NCI-H526 treated with DMSO at 0.1 percent for 48 hours (cell line): ENCODE results near the gene MRPL55.
A peak's percentile ranks its signal among the peaks of the same experiment; 100 is the strongest.
"Not testable (repeated sequence)": the region's sequence is repeated elsewhere in the genome, so short reads cannot be mapped to it uniquely, and the experiment has no call there.

Experiments used
- DNase-seq: peaks from one replicate; lab custom pipeline; 2025; lab: John Stamatoyannopoulos, UW

MRPL55 gene

GRCh38 chr1:228122921-228123441 is 13.9 kb upstream of the MRPL55 start:
- no peak for DNase-seq

DNA sequence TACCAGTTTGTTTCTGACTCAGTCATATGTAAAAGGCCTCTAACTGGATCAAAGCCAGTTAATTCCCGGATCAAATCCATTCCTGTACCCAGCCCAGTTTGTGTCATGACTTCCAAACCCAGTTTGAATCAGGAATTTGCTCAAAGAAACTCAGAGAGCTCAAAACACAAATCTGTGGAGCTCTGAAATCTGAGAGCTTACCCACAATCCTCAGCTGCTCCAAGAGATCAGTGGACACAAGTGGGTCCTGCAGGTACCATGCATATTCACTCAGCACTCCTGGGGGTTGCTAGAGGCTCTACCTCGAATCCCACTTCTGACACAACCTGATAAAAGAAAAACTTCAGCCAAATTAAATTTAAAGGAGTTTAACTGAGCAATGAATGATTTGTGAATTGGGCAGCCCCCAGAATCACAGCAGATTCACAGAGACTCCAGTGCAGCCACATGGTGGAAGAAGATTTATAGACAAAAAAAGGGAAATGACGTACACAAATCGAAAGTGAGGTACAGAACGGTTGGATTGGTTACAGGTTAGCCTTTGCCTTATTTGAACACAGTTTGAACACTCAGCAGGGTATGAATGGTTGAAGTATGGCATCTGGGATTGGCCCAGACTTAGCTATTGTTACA is 11.9 kb upstream of the MRPL55 start:
- no peak for DNase-seq

GRCh38 chr1:228120351-228120750 is 11.3 kb upstream of the MRPL55 start:
- DNase-seq: no peak

GRCh38 chr1:228118040-228118439 is 8.9 kb upstream of the MRPL55 start:
- DNase-seq: no peak

DNA sequence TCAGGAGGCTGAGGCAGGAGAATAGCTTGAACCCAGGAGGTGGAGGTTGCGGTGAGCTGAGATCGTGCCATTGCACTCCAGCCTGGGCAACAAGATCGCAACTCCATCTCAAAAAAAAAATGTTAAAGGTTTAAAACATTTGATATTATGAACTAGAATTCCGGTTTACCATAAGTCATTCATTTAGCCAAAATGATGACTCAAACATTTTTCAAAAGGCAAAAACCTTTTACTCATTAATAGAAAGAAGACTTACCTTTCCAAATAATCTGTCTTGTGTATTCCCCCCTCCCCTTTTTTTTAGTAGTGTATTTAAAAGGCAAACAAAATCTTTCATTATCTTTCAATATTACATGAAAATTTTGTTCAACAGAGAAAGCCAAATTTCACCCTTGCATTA is 8.2 kb upstream of the MRPL55 start:
- no peak for DNase-seq

DNA sequence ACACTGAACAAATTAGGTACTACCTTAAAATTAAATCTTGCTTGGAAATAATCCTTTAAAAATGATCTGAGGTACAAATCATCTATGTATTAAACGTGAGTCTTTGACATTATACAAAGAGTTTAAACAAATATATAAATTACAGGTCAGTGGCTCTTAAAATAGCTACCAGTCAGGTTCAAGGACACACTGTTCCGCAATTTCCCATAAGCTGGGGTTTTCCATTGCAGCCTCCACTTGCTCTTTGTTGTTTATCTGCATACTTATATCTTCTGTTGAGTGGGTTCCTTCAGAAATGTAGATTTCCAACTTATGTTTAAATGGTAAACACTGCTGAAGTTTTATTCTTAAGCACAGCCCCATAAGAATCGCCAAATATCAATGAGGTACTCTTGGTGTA is 5.7 kb upstream of the MRPL55 start:
- no peak for DNase-seq

- no peak for DNase-seq
Observed at GRCh38 chr1:228112617-228113016, 3.5 kb upstream of the MRPL55 start.

DNA sequence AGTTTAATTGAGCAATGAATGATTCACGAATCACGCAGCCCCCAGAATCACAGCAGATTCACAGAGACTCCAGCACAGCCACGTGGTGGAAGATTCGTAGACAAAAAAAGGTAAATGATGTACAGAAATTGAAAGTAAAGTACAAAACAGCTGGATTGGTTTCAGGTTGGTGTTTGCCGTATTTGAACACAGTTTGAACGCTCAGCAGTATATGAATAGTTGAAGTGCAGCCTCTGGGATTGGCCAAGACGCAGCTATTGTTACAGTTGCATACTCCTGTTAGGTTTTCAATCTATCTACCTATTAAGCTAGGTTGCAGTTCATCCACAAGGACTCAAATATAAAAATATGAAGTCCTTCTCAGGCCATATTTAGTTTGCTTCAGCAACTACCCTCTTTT is 3.1 kb upstream of the MRPL55 start:
- DNase-seq: no peak

DNA sequence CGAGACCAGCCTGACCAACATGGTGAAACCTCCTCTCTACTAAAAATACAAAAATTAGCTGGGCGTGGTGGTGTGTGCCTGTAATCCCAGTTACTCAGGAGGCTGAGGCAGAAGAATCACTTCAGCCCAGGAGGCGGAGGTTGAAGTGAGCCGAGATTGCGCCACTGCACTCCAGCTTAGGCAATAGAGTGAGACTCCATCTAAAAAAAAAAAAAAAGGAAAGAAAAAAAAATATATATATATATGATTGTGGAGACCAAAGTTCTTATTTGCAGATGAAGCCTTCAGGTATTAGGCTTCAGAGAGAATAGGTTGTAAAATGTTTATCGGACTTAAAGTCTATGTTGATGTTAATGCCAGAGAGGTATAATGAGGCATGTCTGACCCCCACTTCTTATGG is 2.2 kb upstream of the MRPL55 start:
- DNase-seq: not testable (repeated sequence)

GRCh38 chr1:228110556-228110955 is 1.5 kb upstream of the MRPL55 start:
- no peak for DNase-seq

DNA sequence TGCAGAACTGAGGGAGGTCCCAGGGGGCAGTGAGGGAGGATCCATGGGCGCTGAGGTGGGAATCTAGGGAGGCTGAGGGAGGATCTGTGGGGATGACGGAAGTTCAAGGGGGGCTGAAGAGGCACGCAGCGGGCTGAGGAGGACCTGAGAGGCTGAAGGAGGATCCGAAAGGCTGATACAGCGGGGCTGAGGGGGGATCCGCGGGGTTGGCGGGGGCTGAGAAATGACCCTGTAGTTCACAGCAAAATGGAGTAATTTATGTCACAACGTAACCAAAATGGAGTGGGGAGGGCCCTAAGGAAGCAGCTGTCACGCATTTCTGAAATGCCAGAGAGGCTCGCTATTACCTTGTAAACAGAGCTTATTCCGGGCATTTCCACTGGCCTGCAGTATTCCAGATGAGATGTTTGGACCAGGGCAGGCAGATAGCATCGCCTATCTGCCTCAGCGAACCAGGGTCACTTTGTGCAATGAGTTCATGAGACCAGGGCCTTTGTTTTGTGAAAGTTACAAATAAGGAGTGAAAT is 926 bp upstream of the MRPL55 start:
- no peak for DNase-seq

- no peak for DNase-seq
Observed at GRCh38 chr1:228108742-228109072, 392 bp downstream of the MRPL55 start.

GRCh38 chr1:228108055-228108690 is 926 bp downstream of the MRPL55 start:
- DNase-seq: no peak

DNA sequence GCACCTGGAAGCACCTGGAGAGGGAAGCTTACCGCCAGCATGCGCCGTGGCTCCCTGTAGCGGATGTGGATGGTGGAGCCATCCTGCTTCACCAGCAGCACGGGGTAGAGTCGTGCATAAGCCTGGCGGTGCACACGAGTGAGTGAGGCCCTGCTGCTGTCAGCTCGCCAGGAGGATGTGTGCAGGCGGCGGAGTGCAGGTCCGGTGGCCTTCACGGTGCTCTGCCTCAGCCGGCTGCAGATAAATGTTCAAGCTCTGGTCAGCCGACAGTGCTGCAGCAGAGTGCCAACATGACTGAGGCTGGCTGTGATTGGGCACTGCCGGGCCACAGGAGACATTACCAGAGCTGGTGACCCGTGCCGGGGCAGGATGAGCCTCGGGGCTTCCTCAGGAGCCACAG is 1.5 kb downstream of the MRPL55 start:
- no peak for DNase-seq

GRCh38 chr1:228106800-228107054 is 2.4 kb downstream of the MRPL55 start:
- DNase-seq: no peak

GRCh38 chr1:228105996-228106799 is 2.9 kb downstream of the MRPL55 start:
- DNase-seq: no peak

GRCh38 chr1:228105270-228105995 is 3.7 kb downstream of the MRPL55 start:
- DNase-seq: no peak

- no peak for DNase-seq
Observed at GRCh38 chr1:228104526-228105269, 4.4 kb downstream of the MRPL55 start.

- peak; percentile 74 for DNase-seq
Observed at GRCh38 chr1:228102791-228103620, 6.1 kb downstream of the MRPL55 start, which contains the start of gene C1orf35. Gene C1orf35, minus strand, starts transcription at chr1:228103325. Its CDS starts 98 bp downstream, at chr1:228103227.

- no peak for DNase-seq
Observed at GRCh38 chr1:228101994-228102790, 6.9 kb downstream of the MRPL55 start.
